Measurements from ENCODE around the gene PTH1R.

PTH1R gene

DNA sequence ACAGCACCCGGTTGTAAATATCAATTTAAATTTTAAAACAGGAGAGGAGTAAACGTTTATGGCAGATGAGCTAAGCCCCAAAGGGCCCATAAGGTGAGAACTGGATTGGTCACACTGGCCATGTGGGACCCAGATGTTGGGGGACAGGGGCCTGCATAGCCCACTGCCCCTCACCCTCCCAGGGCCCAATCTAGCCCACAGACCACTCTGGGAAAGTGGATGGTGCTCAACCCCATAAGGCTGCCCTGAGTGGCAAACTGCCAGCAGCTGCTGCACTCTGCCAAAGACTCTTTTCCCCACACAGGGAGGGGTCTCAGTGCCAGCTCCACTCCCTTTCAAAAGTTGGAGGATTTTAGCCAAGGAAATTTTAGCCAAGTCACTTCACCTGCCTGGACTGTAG, 56.6 kb downstream of the PTH1R start:
- DNase-seq: no peak

DNA sequence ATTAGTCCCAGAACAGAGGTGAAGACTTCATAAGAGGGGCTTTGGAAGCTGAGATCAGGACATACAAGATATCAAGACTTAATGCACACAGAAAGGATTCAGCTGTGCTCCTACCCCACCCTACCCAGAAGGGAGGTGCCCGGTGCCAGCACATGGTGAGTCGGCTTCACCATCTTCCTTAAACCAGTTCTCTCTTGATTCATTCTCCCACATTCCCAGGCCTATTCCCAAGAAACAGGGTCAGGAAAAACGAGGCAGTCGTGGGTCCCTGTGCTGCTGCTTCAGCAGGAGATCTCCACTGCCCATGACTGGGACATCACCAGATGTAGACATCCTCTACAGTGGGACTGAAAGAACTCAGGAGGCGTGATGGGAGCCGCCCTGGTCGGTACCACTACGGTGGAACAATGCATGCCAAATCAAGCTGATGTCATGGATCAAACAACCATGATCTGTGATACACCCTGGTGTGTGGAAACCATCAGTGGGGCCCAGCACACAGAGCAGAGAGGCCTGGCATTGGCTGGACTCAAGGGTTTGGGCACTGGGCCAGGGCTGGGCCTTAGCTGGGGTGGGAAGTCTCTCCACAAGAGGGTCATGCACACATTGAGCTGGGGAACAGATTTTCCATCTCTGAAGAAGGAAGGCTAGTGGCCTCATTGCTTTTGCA, 57.1 kb downstream of the PTH1R start:
- DNase-seq: no peak

DNA sequence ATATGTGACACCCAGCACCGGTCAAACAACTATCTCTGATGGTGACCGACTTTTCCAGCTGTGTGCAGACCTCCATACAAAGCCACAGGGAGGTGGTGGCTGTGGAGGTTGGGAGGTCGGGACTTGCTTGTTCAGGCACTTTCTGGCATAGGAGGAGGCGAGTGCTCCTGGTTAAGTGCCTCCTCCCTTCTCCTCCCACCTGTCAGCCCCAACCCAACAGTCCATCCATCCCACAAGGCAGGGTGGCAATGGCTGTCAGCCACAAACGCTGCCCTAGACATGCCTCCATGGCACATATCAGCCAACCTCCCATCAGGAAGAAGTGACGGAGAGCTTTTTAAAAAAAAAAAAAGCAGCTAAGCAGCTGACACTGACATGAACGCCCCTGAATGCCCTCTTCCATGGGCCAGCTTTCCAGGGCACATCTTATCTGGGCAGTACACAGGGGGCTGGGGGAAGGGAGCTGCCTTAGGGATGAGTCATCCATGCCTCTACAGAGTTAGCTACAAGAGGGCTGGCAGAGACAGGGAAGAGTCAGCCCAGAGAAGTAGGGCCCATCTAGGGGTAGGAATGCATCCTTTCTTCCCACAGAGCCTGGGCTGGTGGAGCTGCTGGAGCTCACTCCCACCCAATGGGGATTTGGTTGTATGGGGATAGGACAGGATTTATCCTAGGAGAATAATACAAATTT, 57.8 kb downstream of the PTH1R start:
- peak; percentile 84 for DNase-seq

DNA sequence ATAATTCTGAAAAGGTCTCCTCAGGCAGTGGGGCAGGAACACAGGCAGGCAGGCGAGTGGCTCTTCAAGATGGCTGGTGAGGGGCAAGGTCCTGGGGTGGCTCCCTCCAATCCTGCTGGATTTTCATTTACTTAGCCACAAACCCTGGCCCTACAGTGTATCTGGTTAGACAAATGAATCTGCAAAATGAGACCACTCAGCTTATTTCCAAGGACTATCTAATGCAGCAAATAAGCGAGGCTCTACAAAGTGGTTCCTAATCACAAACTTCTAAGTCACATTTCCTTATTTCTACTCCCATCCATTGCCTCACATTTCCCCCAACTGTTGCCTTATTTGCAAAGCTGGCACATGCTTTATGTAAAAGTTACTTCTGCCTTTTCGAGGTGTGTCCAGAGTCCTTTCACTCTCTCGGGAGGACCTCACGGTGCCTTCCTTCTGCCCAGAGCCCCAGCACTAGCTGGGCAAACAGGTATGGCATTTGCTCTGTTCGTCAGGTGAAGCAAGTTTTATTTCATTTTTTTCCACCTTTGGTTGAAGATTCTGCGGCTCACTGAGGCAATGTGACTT, 58.6 kb downstream of the PTH1R start:
- no peak for DNase-seq

DNA sequence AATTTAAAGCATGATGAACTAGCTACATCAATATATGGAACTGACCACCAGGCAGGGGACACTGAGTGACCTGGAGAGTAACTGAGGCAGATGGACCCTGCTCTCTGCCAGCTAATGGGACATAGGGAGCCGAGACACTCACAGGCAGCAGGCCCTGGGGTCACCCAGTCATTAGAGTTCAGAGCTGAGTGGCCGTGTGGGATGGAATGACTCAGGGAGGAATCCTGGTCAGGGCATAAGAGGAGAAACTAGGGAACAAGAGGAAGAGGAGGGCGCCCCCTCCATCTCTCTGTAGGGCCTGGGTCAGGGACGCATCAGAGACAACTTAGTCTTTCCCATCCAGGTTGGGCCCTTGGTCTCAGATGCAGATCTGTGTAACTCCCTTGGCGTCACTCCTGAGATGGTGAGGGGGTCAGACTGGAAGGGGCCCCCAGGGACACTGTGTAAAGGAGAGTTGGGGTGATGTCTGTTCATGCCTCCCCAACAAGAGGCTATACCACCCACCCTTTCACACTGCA, 59.3 kb downstream of the PTH1R start:
- no peak for DNase-seq

DNA sequence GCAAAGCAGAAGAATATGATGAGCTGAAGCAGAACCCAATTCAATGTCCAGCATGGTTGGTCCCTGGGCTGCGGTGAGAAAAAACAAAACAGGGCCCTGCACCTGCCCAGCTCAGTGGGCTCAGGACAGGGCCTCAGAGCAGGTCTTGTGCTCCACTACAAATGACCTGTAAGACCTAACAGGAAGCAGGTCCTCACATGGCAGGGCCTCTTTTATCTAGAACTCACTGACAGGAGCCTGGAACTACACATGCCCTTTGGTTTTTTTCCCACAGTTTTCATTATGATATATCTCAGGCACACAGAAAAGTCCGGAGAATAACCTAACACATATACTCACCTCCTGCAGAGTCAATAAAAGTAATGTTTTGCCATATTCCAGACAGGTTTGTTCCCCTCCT, 60.6 kb downstream of the PTH1R start:
- DNase-seq: no peak

DNA sequence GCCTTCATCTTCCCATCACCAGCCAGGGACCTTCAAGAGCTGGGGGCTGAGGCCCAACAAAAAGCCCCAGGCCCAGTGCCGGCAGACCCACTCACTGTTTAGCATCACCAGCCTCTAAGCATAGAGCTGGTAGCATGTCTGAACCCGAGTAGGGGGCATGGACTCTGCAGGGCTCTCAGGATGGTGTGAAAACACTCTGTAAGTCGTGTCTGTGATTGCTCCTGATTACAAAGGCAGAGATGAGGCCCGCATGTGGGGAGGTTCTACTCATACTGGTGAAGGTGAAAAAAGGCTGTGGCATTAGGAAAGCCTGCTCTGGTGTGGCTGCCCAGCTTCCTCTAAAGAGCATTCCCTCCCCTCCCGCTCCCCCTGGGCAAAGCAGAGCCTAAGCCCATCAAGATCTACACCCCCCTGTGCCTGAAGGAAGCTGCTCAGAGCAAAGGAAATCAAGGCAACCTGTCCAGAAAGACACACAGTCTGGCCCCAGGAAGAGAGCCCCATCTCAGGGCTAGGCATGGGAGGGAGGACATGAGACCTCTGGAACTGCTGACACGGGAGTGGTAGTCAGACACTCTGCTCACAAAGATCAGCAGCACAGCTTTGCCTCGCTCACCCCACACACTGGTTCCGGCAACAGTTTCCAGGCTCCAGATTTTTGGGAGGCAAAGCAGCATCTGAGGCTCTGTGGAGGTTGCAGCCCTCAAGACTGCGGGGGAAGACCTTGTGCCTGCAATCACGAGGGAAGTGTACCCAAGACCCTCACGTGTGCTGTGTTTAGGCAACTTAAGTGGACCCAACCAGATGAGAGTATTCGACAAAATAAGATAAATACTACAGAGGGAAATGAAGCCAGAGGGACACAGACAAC, 62.3 kb downstream of the PTH1R start:
- no peak for DNase-seq

DNA sequence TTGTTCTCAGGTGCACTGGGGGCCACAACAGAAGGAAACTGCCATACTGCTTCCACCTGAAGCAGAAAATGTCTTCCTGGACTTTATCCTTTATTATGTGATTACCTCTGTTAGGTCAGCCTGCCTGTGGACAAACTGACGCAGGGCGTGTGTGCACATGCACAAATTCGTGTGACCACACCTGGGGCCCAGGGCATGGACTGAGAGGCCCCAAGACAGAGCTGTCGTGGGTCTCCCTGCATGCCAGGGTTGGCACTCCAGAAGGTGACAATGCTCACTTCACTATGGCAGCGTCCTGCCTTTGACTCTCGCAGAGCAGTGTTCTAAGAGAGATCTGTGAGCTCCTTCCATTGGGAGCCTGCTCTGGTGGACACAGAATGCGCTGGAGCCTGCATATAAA, 64.6 kb downstream of the PTH1R start:
- no peak for DNase-seq

DNA sequence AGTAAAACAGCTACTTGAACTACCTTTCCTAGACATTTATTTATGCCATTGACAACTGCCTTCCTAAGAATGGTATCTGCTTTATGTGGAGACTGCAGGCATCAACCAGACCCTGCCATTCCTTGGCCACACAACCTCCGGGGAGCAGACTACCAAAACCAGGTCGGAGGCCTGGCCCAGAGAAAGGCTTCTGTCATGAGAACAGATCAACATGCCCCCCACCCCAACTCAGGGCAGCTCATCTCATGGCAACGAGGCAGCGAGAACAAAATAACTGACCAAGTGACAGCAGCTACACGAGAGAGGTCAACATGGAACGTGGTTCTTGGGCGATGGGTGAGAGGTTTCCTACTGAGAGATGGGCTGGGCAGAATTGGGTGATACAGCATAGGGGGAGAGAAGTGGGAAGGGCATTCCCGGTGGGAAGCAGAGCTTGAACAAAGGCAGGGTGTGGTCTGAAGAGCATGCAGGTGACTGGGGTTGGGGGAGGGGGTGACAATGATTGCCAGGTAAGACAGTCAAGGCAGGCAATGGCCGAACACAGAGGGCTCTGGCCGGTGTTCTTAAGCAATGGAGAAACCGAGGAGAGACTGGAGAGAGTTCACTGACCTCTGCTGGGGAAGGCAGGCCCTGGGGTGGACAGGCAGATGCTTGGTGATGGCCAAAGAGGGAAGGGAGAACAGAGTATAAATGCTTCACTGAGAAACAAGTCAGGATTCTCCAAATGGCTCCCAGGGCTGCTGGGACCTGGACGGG, 65.1 kb downstream of the PTH1R start:
- no peak for DNase-seq

DNA sequence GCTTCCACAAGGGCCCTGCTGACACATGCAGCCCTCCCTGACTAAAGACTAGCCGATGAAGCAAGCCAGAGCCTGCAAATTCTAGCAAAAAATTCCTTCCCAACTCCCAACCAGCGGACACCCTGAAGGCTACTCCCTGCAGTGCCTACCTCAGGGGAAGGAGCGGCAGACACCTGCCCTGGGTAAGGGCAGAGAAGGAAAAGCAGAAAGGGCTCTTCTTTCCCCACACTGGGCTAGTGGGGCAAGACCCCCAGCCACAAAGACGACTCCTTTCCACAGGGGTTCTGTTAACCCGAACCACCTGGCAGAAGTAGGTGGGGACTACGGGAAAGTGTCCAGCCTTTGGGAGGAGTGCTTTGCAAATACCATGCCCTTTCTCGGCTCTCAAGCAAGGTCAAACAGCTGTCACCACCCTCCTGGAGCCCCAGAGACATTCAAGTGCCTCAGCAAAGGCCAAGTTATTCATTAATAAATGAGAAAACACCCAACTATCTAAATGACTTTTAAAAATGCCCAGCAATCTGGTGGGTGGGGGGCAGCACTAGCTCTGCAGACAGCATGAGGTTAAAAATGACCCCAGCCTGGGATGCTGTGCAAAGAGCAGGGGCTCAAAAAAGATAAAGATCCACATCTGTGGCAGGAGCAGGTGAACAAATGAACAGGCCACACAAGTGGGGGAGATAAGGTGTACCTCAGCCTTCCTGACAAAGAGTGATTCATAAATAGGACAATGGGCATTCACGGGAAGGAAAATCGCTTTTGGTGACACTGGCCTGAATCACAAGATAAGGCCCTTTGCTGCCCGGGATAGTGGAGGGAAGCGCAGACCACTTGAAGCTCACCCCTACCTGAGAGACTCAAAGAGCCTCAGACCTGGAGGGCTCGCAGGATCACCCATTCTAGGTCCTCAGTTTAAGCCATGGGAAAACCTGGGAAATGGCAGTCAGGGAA, 66.0 kb downstream of the PTH1R start:
- no peak for DNase-seq

DNA sequence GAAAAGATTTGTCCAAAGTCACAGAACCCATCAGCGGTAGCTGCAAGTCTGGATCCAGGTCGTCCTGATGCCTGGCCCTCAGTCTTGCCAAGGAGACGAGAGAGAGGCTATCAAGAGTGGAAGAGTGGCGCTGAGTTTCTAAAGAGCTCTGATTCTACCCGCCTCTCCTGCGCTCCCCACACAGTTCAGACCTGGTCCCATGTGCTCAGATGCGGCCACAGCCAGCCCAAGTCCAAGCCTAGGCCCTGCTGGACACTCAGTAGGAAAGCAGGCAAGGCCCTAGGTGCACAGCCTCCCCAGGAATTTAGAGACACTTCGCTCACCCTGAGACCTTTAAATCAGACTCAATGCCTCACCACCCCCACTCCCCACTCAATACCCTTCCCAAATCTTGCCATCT, 66.7 kb downstream of the PTH1R start:
- DNase-seq: no peak

DNA sequence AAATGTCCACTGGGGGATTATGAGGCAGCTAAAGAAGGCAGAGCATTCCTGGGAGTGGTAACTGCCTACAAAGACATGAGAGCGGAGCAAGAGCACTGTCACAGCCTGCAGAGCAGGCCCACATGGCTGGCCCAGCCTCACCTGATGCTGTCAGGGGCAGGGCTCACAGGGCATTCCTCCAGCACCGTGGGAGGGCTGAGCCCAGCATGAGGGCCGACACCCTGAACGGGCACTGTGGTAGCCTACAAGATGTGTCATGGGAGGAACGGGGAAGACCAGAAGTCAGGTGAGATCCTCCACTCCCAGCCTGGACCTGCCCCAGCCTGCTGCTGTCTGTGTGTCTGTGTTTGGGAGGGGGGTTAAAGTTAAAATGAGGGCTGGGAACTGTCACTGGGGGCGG, 68.9 kb downstream of the PTH1R start:
- no peak for DNase-seq

DNA sequence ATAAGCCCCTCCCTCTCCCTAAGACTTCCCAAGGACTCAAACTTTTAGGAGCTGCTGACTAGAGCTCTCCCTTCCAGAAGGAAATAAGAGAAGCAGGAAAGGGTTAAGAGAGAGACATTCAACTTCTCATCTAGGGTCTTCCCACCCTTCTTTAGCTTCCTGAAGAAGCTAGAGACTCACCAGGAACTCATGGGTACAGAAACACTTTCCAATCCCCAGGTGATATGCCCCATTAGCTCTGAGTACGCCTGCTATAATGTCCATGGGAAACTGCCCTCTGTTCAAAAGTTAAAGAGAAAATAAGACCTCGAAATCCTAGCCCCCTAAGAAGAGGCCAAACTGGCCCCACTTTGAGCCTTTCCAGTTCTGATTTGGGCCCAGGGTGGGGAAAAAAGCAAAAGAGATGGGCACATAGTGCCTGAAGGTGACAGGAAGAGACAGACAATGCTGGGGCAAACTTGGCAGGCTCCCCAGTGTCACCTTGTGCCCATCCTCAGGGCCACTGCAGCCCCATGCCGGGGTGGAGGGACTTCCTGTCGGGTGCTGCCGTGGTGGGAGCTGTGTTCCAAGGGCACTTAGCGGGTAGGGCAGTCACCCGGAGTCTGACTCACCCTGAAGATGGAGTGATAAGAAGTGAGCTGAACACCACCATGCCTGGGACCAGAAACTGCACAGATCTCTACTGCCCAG, 69.5 kb downstream of the PTH1R start:
- DNase-seq: no peak

DNA sequence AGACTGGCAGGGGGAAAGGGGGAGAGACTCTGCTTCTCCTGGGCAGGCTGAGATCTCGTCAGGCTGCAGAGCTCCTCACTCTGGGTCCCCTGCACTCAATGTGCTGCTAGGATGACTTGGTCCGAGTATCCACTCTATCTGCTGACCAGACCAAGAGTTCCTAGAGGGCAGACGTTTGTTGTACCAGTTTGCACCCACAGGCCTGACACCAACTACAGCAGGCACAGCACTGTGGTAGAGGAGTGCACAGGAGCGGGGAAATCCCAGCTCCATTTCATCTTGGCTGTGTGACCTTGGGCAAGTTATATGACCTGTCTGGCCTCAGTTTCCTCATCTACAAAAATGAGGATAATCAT, 70.0 kb downstream of the PTH1R start:
- DNase-seq: no peak

DNA sequence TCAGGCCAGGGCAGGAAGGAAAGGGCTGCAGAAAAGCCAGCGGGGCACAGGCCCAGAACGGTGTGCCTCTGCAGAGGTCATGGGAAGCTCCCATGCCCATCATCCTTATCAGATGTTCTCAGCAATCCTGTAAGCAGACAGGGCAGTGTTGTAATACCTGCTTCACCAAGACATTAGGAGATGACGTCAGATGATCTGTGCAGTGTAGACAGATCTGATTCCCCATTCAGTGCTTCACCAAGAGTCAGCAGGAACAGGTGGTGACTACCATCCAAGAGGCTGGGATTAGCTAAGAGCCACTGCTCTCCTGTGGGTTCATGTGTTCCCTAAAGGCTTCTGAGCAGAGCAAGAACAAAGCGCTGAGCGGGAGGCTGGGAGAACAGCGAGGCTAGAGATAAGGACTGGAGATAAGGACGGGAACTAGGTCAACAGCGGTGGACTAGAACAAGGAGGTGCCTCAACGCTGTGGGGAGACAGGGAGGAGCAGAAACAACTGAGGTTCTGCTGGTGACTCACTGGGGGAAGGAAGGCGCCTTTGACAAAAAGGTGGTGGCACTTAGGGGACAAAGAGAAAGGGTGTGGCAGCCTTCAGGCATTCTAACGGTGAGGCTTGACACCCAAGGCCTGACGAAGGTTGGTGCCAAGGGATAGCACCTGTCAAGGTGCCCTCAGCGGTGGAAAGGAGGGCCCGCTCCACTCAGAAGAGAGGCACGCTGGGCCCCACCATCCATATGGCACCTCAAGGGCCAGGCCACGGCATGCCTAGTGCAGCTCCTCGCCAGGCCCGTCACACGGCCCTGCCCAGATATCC, 70.7 kb downstream of the PTH1R start:
- no peak for DNase-seq

DNA sequence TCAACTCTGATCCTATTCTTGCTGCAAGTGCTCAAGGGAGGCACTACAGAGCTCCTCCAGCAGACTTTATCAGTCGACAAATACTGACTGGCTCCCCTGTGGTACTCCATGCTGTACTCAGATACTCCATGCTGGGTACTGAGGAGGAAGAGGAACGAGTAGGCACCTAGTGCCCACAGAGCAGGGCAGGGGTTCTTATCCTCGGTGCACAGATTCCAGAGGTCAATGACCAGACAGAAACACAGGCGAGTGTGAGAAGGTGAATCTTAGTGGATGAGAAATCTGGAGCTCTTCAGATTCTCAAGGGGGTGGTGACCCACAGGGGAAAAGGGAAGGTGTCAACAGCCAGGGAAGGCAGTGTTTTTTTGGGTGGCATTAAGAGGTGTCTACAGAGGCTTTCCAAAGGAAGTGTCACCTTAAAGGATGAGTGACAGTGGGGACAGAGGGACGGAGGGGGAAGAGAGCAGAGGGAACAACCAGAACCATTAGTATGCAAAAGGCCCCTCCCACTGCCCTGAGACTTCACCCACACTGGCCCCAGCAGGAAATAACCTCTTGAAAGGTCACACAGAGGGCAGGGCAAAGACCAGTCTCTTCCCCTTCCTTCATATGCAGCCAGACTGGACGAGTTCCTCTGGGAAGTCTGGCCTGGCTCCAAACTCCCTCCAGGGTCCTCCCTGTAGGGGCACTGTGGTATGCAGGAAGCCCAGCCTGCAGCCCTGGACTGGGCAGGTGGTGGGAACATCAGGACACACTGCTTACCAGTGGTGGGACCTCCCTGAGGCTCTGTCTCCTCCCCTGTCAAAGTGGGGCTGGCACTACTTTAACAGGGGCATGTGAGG, 71.5 kb downstream of the PTH1R start:
- DNase-seq: peak; percentile 43

DNA sequence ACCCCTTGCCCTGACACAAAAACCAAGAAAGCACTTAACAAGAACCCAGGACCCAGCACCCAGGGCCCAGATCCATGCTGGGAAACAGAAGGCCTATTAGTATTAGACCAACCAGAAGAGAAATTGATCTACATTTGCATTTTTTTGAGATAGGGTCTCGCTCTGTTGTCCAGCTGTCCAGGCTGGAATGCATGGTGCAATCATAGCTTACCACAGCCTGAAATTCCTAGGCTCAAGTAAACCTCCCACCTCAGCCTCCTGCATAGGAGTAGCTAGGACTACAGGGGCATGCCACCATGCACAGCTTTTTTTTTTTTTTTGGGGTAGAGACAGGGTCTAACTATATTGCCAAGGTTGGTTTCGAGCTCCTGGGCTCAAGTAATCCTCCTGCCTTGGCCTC, 72.7 kb downstream of the PTH1R start:
- DNase-seq: no peak

DNA sequence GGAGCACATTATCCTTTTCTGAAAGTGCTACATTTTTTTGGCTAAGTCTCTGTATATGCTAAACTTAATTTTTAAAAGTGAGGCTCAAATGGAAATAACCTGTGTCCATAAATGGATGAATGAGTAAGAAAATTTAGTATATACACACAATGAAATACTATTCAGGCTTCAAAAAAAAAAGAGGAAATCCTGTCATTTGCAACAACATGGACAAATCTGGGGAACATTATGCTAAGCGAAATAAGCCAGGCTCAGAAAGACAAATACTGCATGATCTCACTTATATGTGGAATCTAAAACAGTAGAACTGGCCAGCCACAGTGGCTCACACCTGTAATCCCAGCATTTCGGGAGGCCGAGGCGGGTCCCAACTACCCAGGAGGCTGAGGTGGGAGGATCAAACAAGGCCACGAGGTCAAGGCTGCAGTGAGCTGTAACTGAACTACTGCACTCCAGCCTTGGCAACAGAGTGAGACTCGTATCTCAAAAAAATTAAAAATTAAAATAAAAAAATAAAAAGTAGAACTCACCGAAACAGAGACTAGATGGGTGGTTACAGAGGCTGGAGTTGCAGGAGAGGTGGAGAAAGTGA, 73.2 kb downstream of the PTH1R start:
- no peak for DNase-seq

DNA sequence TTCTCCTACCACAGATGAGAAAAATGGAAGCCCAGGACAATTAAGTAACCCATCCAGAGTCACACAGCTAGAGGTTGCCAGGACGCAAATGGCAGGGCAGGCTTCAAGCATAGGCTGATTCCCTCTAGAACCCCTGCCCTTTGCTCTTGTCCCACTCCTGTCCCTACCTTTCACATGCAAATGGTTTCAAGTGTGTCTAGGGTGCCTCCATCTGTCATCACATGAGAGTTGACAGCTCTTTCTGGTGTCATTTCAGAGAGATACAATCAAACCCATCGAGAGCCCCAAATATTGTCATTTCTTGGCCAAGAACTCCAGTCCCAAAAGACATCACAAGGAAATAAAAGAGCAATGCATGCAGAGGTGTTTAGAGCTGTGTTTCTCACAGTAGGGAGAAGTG, 75.3 kb downstream of the PTH1R start:
- no peak for DNase-seq
